HCT116 (cell line): ENCODE results near the gene TRPM3. TPM values are rescaled to one million over a fixed set of nuclear protein-coding genes. Genes with fewer than 3 reads are reported as not detected.

Experiments used
- ATAC-seq: fragments of 200-7000 bp; cut with Tn5 transposase; 2 replicates; pipeline ENCODE4 v1.9.1; 2020; ENCODE audit warnings: mild to moderate bottlenecking, moderate library complexity
- BruUV-seq: library from RNA; stranded (reverse); fragments of 400-500 nt; replicated peaks from 2 replicates; lab custom pipeline; 2021; lab: Mats Ljungman, UMichigan
- CTCF ChIA-PET: fragments of 300-600 bp; sonication (Branson Sonifier 250); formaldehyde crosslinking; loops from one replicate; lab custom pipeline; 2021; ENCODE audit warnings: antibody characterized with exemption; lab: Charles Lee
- POLR2A ChIA-PET: fragments of 300-600, 350-600 bp; sonication (Branson Sonifier 250); formaldehyde crosslinking; loops from one replicate; lab custom pipeline; 2021; ENCODE audit warnings: antibody characterized with exemption; lab: Charles Lee
- RAD21 ChIA-PET, 2 experiments: fragments of 300-600 bp; sonication (Branson Sonifier 250); formaldehyde crosslinking; loops; one replicate each; lab custom pipeline; 2023; ENCODE audit warnings: low total read pairs in 2 of 2; ENCODE audit not compliant: uncharacterized antibody in 2 of 2, unreplicated experiment in 2 of 2, low non-redundant PET in 1 of 2; lab: Charles Lee
- DNase-seq: peaks from one replicate; pipeline ENCODE4 v3.0.0-alpha.2; 2010; ENCODE audit warnings: low read depth, low spot score
- H2AFZ ChIP-seq: fragments of 200-600 bp; shearing (Covaris generic), sonication (generic); 2 replicates; pipeline ENCODE4 v1.6.1; 2017; ENCODE audit warnings: low read depth, mixed run types, mixed read lengths, antibody characterized with exemption, low read length; ENCODE audit not compliant: poor library complexity, severe bottlenecking
- H3K27ac ChIP-seq: 2 replicates; pipeline ENCODE4 v1.5.1; 2012; ENCODE audit warnings: low read depth, low read length
- H3K27me3 ChIP-seq: fragments of 200-600 bp; sonication (generic); 2 replicates; pipeline ENCODE4 v1.6.1; 2016; ENCODE audit warnings: mixed run types, low read length, mixed read lengths; ENCODE audit not compliant: insufficient read depth
- H3K36me3 ChIP-seq, 2 experiments: fragments of 200-500 bp in 1 of 2; fragments of 200-600 bp in 1 of 2; sonication (Bioruptor generic) in 1 of 2; sonication (generic) in 1 of 2; 2 replicates each; pipeline versions ENCODE4 v1.5.1 to v1.6.1; 2014 to 2016; ENCODE audit warnings: low read length in 2 of 2, inconsistent platforms in 1 of 2, mixed read lengths in 1 of 2, mixed run types in 1 of 2; ENCODE audit not compliant: insufficient read depth in 2 of 2, control insufficient read depth in 1 of 2
- H3K4me1 ChIP-seq, 2 experiments: fragments of 200-600 bp in 1 of 2; sonication (generic) in 1 of 2; 2 replicates each; pipeline versions ENCODE4 v1.5.1 to v1.6.1; 2012 to 2017; ENCODE audit warnings: low read length in 2 of 2, inconsistent platforms in 1 of 2, mild to moderate bottlenecking in 1 of 2, mixed read lengths in 1 of 2, mixed run types in 1 of 2, moderate library complexity in 1 of 2; ENCODE audit not compliant: insufficient read depth in 2 of 2, control insufficient read depth in 1 of 2
- H3K4me2 ChIP-seq: fragments of 200-600 bp; sonication (generic); 2 replicates; pipeline ENCODE4 v1.6.1; 2017; ENCODE audit warnings: mixed run types, low read length, mixed read lengths
- H3K4me3 ChIP-seq, 2 experiments: fragments of 200-600 bp in 1 of 2; sonication (generic) in 1 of 2; replicated peaks in 1 of 2; 2 replicates each; pipeline ENCODE4 v1.5.1; 2011 to 2016; ENCODE audit warnings: low read length in 2 of 2, control low read depth in 1 of 2, low read depth in 1 of 2, mild to moderate bottlenecking in 1 of 2, mixed read lengths in 1 of 2, mixed run types in 1 of 2
- H3K79me2 ChIP-seq: fragments of 200-600 bp; sonication (generic); 2 replicates; pipeline ENCODE4 v1.6.1; 2017; ENCODE audit warnings: mild to moderate bottlenecking, mixed run types, low read length, moderate library complexity, mixed read lengths; ENCODE audit not compliant: insufficient read depth
- H3K9ac ChIP-seq: fragments of 200-600 bp; sonication (generic); 2 replicates; pipeline ENCODE4 v1.6.1; 2016; ENCODE audit warnings: low read length, mixed read lengths
- H3K9me2 ChIP-seq: fragments of 200-600 bp; sonication (generic), shearing (Covaris generic); 2 replicates; pipeline ENCODE4 v1.6.1; 2017; ENCODE audit warnings: mixed run types, mild to moderate bottlenecking, moderate library complexity; ENCODE audit not compliant: insufficient read depth
- H3K9me3 ChIP-seq, 2 experiments: fragments of 200-500 bp in 1 of 2; fragments of 200-600 bp in 1 of 2; sonication (Bioruptor generic) in 1 of 2; sonication (generic) in 1 of 2; 2 replicates each; pipeline ENCODE4 v1.6.1; 2014 to 2017; ENCODE audit warnings: low read length in 2 of 2, mixed read lengths in 2 of 2, inconsistent platforms in 1 of 2, low read depth in 1 of 2, mild to moderate bottlenecking in 1 of 2, mixed run types in 1 of 2, moderate library complexity in 1 of 2; ENCODE audit not compliant: control insufficient read depth in 1 of 2, insufficient read depth in 1 of 2
- H4K20me1 ChIP-seq: fragments of 200-600 bp; sonication (generic), shearing (Covaris generic); 2 replicates; pipeline ENCODE4 v1.6.1; 2017; ENCODE audit warnings: mixed run types, mild to moderate bottlenecking, moderate library complexity; ENCODE audit not compliant: insufficient read depth
- ATF3 ChIP-seq: IDR thresholded peaks from 2 replicates; pipeline ENCODE4 v1.6.1; 2012
- CBX3 ChIP-seq: IDR thresholded peaks from 2 replicates; pipeline ENCODE4 v1.6.1; 2012; ENCODE audit warnings: low read depth
- CEBPB ChIP-seq: IDR thresholded peaks from 2 replicates; pipeline ENCODE4 v1.6.1; 2012; ENCODE audit warnings: low read depth
- CTCF ChIP-seq, 3 experiments: fragments of 200-600 bp in 1 of 3; sonication (generic) in 1 of 3; IDR thresholded peaks in 2 of 3; conservative IDR thresholded peaks in 1 of 3; 2 replicates each; pipeline ENCODE4 v1.5.1; 2012 to 2017; ENCODE audit warnings: low read depth in 2 of 3, low read length in 2 of 3, antibody characterized with exemption in 1 of 3, borderline replicate concordance in 1 of 3, control low read depth in 1 of 3, mild to moderate bottlenecking in 1 of 3, mixed read lengths in 1 of 3, mixed run types in 1 of 3, moderate library complexity in 1 of 3; ENCODE audit not compliant: insufficient read depth in 1 of 3
- ELF1 ChIP-seq: IDR thresholded peaks from 2 replicates; pipeline ENCODE4 v1.6.1; 2012; ENCODE audit warnings: low read depth, borderline replicate concordance
- EZH2 ChIP-seq: fragments of 200-600 bp; sonication (generic); IDR thresholded peaks from 2 replicates; pipeline ENCODE4 v1.6.1; 2017; ENCODE audit warnings: antibody characterized with exemption, mixed run types
- EZH2phosphoT487 ChIP-seq: fragments of 200-600 bp; IDR thresholded peaks from 2 replicates; pipeline ENCODE4 v1.6.1; 2018; ENCODE audit warnings: antibody characterized with exemption, borderline replicate concordance
- FOSL1 ChIP-seq: IDR thresholded peaks from 2 replicates; pipeline ENCODE4 v1.6.1; 2012; ENCODE audit warnings: low read depth
- JUND ChIP-seq: IDR thresholded peaks from 2 replicates; pipeline ENCODE4 v1.6.1; 2012
- MAX ChIP-seq: IDR thresholded peaks from 2 replicates; pipeline ENCODE4 v1.6.1; 2012
- POLR2A ChIP-seq: IDR thresholded peaks from 2 replicates; pipeline ENCODE4 v1.7.0; 2011; ENCODE audit warnings: borderline replicate concordance; ENCODE audit not compliant: insufficient read depth, insufficient read length; ENCODE audit errors: extremely low read depth
- REST ChIP-seq: IDR thresholded peaks from 2 replicates; pipeline ENCODE4 v1.6.1; 2012; ENCODE audit warnings: low read depth
- SRF ChIP-seq: IDR thresholded peaks from 2 replicates; pipeline ENCODE4 v1.6.1; 2012; ENCODE audit warnings: low read depth
- TCF7L2 ChIP-seq: IDR thresholded peaks from 2 replicates; pipeline ENCODE4 v1.7.0; 2011; ENCODE audit warnings: borderline replicate concordance, inconsistent platforms; ENCODE audit not compliant: insufficient read depth, insufficient read length; ENCODE audit errors: extremely low read depth
- YY1 ChIP-seq: IDR thresholded peaks from 2 replicates; pipeline ENCODE4 v1.6.1; 2011; ENCODE audit warnings: low read length, low read depth, moderate library complexity, mild to moderate bottlenecking; ENCODE audit not compliant: insufficient replicate concordance; ENCODE audit errors: extremely low read depth
- ZFX ChIP-seq: fragments of 450-650 bp; IDR thresholded peaks from 2 replicates; pipeline ENCODE4 v1.6.1; 2017
- intact Hi-C: fragments of 100-400 bp; cut with micrococcal nuclease; formaldehyde crosslinking; loops from 2 replicates; pipeline ENCODE4 v1.10.0; 2022
- total RNA-seq: library from RNA; stranded (reverse); gene quantifications from one replicate; pipeline ENCODE4 v1.2.1, GENCODE V29; 2021; ENCODE audit not compliant: unreplicated experiment

TRPM3 gene
- total RNA-seq, 1 experiment from 2014 or later: not detected

GRCh38 chr9:70902692-70903131 is 218.7 kb downstream of the TRPM3 start:
- Histone ChIP-seq H2AFZ (no peak overlapping the region), H3K79me2 (no peaks in the 10 kb centered on the region), H3K9me2 (no peaks in the 10 kb centered on the region)
- TF ChIP-seq CBX3 (no peak), ELF1 (no peak), CEBPB (no peak), POLR2A (no peak), ZFX (no peak), EZH2 (no peak), TCF7L2 (no peak), EZH2phosphoT487 (no peak), SRF (no peak), MAX (no peak), REST (no peak), YY1 (no peak), ATF3 (no peak), CTCF (IDR thresholded peaks at IDR 0.05 in 2 of 3, conservative IDR thresholded peaks at IDR 0.05 in 1 of 3; ENCODE audit: borderline replicate concordance in 1 of 3, insufficient read depth in 1 of 3, low read depth in 2 of 3, low read length in 2 of 3) (no peak), JUND (no peak), FOSL1 (no peak)
- TF ChIP-seq, all 23 proteins: peak for 0
- H3K9ac ChIP-seq: no peak overlapping the region
- no peak overlapping the region for H3K4me2 ChIP-seq
- H3K27ac ChIP-seq: no peak overlapping the region
- H3K27me3 ChIP-seq: peaks cover 49% of the 10 kb centered on the region
- POLR2A ChIA-PET: no interaction called here
- DNase-seq (no peak), ATAC-seq (peak; percentile 40)
- RAD21 ChIA-PET: no interaction called here
- H3K36me3 ChIP-seq: no peaks in the 10 kb centered on the region
- no peaks in the 10 kb centered on the region for H4K20me1 ChIP-seq
- CTCF ChIA-PET: no interaction called here
- no peaks in the 10 kb centered on the region for H3K9me3 ChIP-seq
- H3K4me1 ChIP-seq: no peaks in the 10 kb centered on the region
- H3K4me3 ChIP-seq: no peak overlapping the region
- no TSS peak for BruUV-seq
- intact Hi-C loops: no loop called here
